ENCODE data around the gene SUN5. TPM values are rescaled to one million over a fixed set of nuclear protein-coding genes. Genes with fewer than 3 reads are reported as not detected.
"Not testable (repeated sequence)": the region's sequence is repeated elsewhere in the genome, so short reads cannot be mapped to it uniquely, and the experiment has no call there.

Gene SUN5
- total RNA-seq, 2 donors from 2014 or later, result not detected

DNA sequence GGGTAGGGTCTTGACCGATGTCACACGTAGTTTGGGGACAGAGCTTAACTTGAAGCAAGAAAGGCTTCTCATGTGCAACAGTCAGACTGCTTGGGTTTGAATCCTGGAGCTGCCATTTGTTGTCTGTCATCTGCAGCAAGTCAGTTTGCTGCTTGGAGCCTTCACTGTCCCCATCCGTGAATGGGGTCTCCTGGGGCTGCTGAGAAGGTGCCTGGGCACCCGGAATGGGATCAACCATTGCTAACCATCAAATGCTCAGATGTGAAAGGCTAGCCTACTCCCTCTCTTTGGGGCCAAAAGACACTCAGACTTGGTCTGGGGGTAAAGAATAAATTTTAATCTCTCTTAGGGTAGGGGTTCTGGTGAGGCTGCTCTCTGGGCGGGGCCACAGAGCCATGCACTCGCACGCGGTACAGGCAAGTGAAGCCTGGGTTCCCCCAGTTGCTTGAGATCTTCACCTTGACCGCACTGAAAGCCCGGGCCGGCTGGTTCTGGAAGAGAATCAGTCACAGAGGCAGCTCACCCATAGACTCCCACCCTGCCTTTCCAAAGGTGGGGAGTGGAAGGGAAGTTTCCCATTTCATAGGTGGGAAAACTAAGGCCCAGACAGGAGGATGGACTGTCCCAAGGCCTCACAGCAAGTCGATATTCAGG, 20.6 kb downstream of the SUN5 start:
- intact Hi-C loops (cut with DNase I), result no loop called here
- ATAC-seq (no peak), DNase-seq (no peak)

DNA sequence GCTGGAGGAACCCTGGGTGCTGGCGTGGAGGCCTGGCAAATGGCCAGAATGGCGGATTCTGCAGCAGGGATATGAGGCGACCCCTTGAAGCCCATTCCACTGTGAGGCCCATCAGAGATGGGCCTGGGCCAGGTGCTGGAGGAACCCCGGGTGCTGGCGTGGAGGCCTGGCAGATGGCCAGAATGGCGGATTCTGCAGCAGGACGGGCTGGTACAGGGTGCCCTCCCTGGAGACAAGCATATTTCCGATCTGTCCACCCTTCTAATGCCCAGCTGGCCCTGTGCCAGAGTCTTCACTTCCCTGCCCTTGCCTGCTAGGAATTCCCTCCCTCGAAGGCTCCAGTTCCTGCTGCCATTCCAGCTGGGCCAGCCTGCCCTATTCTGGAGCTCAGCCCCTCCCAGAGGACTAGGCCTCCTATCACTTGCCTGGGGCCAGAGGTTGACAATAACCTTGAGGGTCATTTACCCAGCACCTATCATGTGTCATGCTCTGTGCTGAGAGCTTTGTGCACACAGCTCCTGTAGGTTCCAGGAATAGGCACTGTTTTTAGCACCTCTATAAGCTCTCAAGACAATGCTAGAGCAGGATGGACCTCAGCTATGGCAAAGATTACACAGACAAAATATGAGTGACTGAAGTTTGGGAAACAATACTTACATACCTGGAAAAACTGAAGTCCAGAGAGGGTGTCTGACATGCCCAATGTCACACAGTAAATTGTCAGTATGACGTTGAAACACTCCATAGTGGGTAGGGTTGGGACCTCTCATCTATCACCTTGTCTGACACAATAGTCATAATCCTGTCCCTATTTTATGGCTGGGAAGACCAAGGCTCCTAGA, 21.4 kb downstream of the SUN5 start:
- ATAC-seq, result peak; percentile 46 to 71
- intact Hi-C loops (cut with DNase I), result no loop called here
- peak; percentile 58 for DNase-seq

DNA sequence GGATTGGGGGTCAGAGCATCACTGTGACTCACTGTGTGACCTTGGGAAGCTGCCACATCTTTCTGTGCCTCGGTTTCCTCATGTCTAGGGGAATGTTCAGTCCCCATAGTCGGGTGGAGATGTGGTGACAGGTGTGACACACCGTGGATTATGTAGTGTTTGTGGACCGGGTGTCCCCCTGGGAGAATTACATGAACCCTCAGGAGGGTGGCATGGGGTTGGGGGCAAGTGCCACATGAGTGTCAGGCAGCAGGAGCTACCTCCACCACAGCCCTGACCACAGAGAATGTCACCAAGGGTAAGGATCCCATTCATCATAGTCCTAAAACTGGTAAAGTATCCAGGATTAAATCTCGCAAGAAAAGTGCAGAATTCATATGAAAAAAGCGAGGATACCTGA, 23.2 kb downstream of the SUN5 start:
- DNase-seq (no peak), ATAC-seq (no peak)
- intact Hi-C loops (cut with DNase I), result no loop called here

DNA sequence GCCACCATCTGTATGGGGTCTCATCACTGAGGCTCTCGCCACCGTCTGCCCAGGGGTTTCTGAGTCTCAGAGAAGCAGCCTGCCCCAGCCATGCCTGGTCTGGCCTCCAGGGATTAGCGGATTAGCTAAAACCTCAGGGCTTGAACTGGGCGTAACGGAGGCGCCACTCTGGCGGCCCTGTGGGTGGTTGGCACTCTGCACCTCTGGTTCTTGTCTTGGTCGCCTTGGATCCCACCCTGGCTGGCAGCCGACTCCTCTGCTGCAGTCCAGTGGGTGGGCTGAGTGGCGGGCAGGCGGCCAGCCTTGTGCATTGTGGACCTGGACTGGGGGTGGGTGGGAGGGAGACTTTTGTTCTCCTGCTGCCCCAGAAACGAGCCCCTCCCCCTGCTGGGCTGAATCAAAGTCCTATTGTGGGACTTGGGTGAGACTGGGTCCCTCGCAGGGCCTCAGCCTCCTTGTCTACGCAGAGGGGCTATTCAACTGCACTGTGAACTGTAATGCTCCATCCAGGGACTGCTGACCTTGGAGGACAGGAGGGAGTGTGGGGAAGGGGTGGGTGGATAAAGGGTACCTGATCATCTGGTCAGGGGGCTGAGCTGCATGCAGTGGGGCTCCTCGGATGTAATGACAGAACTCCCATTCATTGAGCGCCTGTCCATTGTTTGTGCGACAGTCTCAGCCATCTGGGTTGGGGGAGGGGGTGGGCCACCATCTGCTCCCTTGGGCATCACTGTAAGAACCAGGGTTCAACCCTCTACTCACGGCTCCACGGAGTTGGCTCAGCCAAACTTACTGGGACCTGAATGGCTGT, 23.9 kb downstream of the SUN5 start:
- ATAC-seq (peak in 1 of 2 donors; percentile 64), DNase-seq (no peak)
- intact Hi-C loops (cut with DNase I), result no loop called here

- ATAC-seq, result no peak
- intact Hi-C loops (cut with DNase I), result no loop called here
Measured at GRCh38 chr20:32979201-32979998, 24.8 kb downstream of the SUN5 start.

DNA sequence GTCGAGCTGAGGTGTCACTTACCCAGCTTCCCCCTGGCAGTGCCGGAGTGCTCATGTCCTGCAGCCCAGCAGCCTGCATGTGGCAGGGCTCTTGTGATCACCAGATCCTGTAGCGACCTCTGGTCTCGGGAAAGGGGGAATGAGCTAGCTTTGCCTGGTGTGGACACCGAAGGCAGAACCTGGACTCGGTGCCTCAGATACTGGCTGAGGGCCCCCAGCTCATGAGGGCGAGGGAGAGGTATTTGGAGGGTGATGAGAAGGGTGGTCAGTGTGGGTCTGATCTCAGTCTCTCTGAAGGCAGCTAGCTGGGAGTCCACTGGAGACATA, 26.3 kb downstream of the SUN5 start:
- intact Hi-C loops (cut with DNase I), result no loop called here
- no peak for DNase-seq

More at GRCh38 chr20:32979201-32979998, 24.8 kb downstream of the SUN5 start:
- DNase-seq, result no peak

GRCh38 chr20:32977281-32978008, 26.8 kb downstream of the SUN5 start:
- no peak for DNase-seq
- intact Hi-C loops (cut with DNase I), result no loop called here
- ATAC-seq, result no peak

More for the DNA sequence above, 26.3 kb downstream of the SUN5 start:
- ATAC-seq, result no peak

DNA sequence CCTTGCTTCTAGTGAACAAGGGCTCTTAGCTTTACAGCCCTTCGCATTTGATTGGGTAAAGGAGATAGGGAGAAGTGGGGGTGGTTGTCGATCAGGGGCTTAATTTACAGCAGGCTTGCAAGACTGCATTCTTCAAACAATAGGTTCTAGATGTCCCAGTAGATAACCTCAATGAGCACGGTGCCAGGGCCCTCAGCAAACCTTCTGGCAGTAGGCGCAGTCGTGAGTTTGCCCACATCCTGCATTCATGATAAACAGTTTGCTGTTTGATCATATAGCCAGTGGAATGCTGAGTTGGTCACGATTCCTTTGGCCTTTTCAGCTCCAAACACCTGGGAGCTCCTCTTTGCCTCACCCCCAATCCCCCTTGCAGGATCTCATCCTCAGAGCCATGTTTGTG, 27.5 kb downstream of the SUN5 start:
- DNase-seq (no peak), ATAC-seq (no peak)
- intact Hi-C loops (cut with DNase I), result no loop called here

DNA sequence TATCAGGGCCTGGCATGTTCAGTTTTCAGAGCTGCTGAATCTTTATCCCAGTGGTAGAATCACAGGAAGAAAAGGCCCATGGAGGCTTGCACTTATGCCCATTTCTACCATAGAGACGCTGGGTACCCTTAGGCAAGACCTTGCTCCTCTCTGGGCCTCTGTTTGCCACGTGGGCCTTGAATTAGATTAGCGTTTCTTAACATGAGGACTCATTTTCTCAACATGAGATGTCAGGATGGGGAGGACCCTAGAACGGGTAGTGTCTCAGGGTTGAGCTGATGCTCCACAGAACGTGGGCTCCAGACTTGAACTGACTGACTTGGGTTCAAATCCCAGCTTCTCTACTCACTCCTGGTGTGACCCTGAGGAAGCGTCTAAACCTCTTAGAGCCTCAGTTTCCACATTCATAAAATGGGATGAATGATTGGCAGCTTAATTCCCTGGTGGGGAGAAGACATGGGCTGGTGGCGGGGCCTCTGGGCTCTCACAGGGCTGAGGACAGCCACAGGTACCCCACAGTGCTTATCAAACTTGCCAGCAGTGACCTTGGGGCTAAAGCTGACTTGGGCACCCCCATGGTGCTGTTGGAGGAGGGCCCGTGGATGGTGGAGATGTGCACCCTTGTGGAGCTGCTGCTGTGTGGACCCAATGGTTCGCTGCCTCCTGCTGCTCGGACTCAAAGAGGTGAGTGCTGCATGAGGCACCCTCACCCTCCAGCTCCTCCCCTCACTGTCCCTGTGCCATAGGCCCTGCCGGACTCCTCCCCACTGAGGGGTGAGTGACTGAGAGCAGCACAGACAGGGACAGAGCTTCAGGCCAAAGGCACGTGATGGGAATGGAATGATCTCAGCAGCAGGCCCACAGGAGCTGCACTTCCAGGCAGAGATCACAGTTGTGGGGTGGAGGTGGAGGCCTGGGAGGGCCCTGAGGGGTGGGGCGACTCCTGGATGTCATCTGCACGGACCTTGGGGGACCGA, 28.2 kb downstream of the SUN5 start:
- intact Hi-C loops (cut with DNase I), result no loop called here
- ATAC-seq (peak; percentile 70 to 71), DNase-seq (peak; percentile 39)

GRCh38 chr20:32975121-32975520, 29.1 kb downstream of the SUN5 start:
- DNase-seq; intact Hi-C loops (cut with DNase I); ATAC-seq: not testable (repeated sequence)

GRCh38 chr20:32974204-32975064, 29.8 kb downstream of the SUN5 start:
- ATAC-seq; DNase-seq; intact Hi-C loops (cut with DNase I): not testable (repeated sequence)

DNA sequence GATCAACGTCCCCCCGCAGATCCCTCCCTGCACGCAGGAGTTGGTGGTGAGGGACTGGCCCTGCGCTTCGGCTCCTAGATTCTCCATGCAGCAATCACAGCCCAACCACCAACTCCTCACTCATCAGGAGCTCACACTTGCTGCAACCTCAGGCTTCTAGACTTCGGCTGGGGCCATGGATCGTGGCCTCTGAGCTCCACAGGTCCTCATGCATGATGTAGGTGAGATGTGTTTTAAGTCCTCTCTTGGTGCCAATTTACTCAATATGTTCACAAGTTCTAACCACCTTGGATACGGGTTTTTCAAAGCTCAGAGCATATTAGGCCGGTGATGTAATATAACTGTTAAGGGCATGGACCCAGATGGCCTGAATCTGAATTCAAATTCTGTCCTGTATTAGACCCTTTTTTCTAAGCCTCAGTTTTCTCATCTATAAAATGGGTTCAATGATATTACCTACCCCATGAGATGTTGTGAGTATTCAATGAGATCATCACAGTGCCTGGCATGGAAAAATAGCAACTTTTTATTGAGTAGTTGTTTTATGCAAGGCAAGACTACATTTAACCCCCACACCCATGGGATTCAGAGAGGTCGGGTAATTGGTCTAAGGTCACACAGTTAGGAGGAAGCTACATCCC, 31.0 kb downstream of the SUN5 start:
- intact Hi-C loops (cut with DNase I), result no loop called here
- ATAC-seq (no peak), DNase-seq (no peak)

- intact Hi-C loops (cut with DNase I), result no loop called here
- peak in 1 of 2 donors; percentile 63 for ATAC-seq
- DNase-seq, result no peak
Measured at GRCh38 chr20:32972181-32973076, 31.8 kb downstream of the SUN5 start.

DNA sequence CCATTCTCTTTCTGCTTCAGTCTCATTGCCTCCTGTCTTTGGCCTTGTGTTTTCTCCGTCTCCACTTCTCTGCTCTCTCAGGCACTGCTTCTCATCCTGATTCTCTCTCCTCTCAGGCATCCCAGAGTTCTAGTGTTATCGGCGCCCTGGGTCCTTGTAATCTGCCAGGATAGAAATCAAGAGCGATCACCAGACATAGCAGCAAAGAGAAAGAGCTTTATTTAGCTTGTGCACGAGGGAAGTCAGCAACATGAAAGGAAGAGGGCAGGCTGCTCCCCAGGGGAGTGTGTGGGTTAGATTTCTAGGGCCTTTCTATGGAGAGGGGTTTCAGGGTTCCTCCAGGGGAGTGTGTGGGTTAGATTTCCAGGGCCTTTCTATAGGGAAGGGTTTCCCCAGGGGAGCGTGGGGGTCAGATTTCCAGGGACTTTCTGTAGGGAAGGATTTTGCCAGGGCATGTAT, 32.5 kb downstream of the SUN5 start:
- intact Hi-C loops (cut with DNase I), result no loop called here
- no peak for DNase-seq
- ATAC-seq, result no peak

DNA sequence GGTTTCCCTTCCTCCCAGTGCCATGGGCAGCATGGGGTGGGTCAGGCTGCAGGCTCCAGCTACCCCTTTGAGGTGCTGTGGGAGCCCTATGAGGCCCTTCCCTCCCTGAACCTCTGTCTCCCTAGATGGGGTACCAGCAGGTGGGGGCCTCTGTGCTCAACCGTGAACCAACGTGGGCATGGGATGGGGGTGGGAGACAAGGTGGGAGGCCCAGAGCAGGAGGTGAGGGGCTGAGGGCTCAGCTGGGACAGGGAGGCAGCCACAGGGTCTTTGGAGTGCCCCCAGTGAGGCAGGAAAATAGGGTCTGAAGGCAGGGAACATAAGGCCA, 33.3 kb downstream of the SUN5 start:
- intact Hi-C loops (cut with DNase I), result no loop called here
- ATAC-seq, result no peak
- no peak for DNase-seq
